ENCODE data around the gene EFCAB11. TPM values are rescaled to one million over a fixed set of nuclear protein-coding genes. Genes with fewer than 3 reads are reported as not detected.

EFCAB11 gene
- total and polyA plus RNA-seq, 9 of the 15 experiments (the other 6 are each of a cell fraction or from before 2014, with no cell fraction given), result 13.4 to 37.9 (median 17.4) TPM

- TF ChIP-seq STAT6 (CRISPR knock-in tag; IDR thresholded peaks at IDR 0.05), result no peak
- TF ChIP-seq THRB (CRISPR knock-in tag; conservative IDR thresholded peaks at IDR 0.05), result no peak
- TF ChIP-seq HDAC1 (IDR thresholded peaks at IDR 0.05), result no peak
- no peak for TF ChIP-seq CEBPZ (IDR thresholded peaks at IDR 0.05; ENCODE audit: borderline replicate concordance, low read depth, low read length)
Measured at GRCh38 chr14:89921346-89921745, 33.2 kb downstream of the EFCAB11 start (continued).
